DND-41 (cell line): ENCODE data around the gene CPLANE2.

Experiments
- CTCF ChIP-seq: IDR thresholded peaks from 2 replicates; pipeline ENCODE4 v1.5.1; 2012; ENCODE audit warnings: borderline replicate concordance, low read length, moderate library complexity, mild to moderate bottlenecking; ENCODE audit not compliant: poor library complexity, severe bottlenecking; ENCODE audit errors: extremely low read depth
- EZH2 ChIP-seq: IDR thresholded peaks from 3 replicates; pipeline ENCODE4 v1.6.1; 2012; ENCODE audit warnings: borderline replicate concordance, low read depth, mild to moderate bottlenecking, moderate library complexity, low read length, inconsistent platforms; ENCODE audit not compliant: severe bottlenecking

- TF ChIP-seq CTCF (no peak), EZH2 (no peak)
These were observed 18.8 kb downstream of the CPLANE2 start for GRCh38 chr1:16218014-16218673.
